CD14-positive monocyte (primary cell): Measurements from ENCODE around the gene IGFALS. TPM values are rescaled to one million over a fixed set of nuclear protein-coding genes. Genes with fewer than 3 reads are reported as not detected.

Source experiments
- DNase-seq, 3 donors: peaks; one replicate each; pipeline ENCODE4 v3.0.0-alpha.2; 2011 to 2022
- H2AFZ ChIP-seq: 2 replicates; pipeline ENCODE4 v1.6.0; 2012; ENCODE audit warnings: mild to moderate bottlenecking, low read depth, low read length, inconsistent platforms; ENCODE audit not compliant: insufficient read depth, poor library complexity, severe bottlenecking
- H3K27ac ChIP-seq, 2 donors: 1 replicate in 1 of 2; 2 replicates in 1 of 2; pipeline ENCODE4 v1.5.1; 2012 to 2013; ENCODE audit warnings: low read length in 2 of 2, control low read depth in 1 of 2, inconsistent platforms in 1 of 2, low read depth in 1 of 2, mild to moderate bottlenecking in 1 of 2
- H3K27me3 ChIP-seq, 2 donors: one replicate each; pipeline versions ENCODE4 v1.6.0 to v1.6.1; 2011 to 2013; ENCODE audit warnings: low read length in 2 of 2; ENCODE audit not compliant: control insufficient read depth in 2 of 2, insufficient read depth in 2 of 2
- H3K36me3 ChIP-seq, 2 donors: replicated peaks in 1 of 2; 1 replicate in 1 of 2; 2 replicates in 1 of 2; pipeline versions ENCODE4 v1.5.1 to v1.6.1; 2012 to 2013; ENCODE audit warnings: low read length in 2 of 2, control low read depth in 1 of 2, inconsistent platforms in 1 of 2, mild to moderate bottlenecking in 1 of 2; ENCODE audit not compliant: insufficient read depth in 2 of 2, control insufficient read depth in 1 of 2
- H3K4me1 ChIP-seq, 2 donors: 1 replicate in 1 of 2; 2 replicates in 1 of 2; pipeline versions ENCODE4 v1.5.1 to v1.6.1; 2012 to 2013; ENCODE audit warnings: low read length in 2 of 2, control low read depth in 1 of 2, inconsistent platforms in 1 of 2, mild to moderate bottlenecking in 1 of 2, moderate library complexity in 1 of 2; ENCODE audit not compliant: insufficient read depth in 2 of 2, control insufficient read depth in 1 of 2
- H3K4me2 ChIP-seq: replicated peaks from 2 replicates; pipeline ENCODE3; 2012; ENCODE audit warnings: low read length, moderate library complexity, mild to moderate bottlenecking; ENCODE audit not compliant: poor library complexity, severe bottlenecking; ENCODE audit errors: extremely low read depth
- H3K4me3 ChIP-seq, 3 experiments: fragments of 200-600 bp in 1 of 3; sonication (generic) in 1 of 3; replicated peaks in 1 of 3; 1 replicate in 2 of 3; 2 replicates in 1 of 3; pipeline ENCODE4 v1.5.1; 2011 to 2013; ENCODE audit warnings: low read length in 3 of 3, mild to moderate bottlenecking in 3 of 3, control low read depth in 2 of 3, low read depth in 2 of 3, inconsistent platforms in 1 of 3, moderate library complexity in 1 of 3
- H3K79me2 ChIP-seq: 2 replicates; pipeline ENCODE4 v1.6.0; 2012; ENCODE audit warnings: mild to moderate bottlenecking, control low read depth, inconsistent platforms, low read length, moderate library complexity; ENCODE audit not compliant: insufficient read depth
- H3K9ac ChIP-seq: 2 replicates; pipeline ENCODE4 v1.6.0; 2017; ENCODE audit warnings: low read length, mild to moderate bottlenecking; ENCODE audit not compliant: insufficient read depth, poor library complexity, severe bottlenecking
- H3K9me3 ChIP-seq, 2 donors: replicated peaks in 1 of 2; 1 replicate in 1 of 2; 2 replicates in 1 of 2; pipeline versions ENCODE4 v1.5.1 to v1.6.1; 2012 to 2013; ENCODE audit warnings: low read length in 2 of 2, control low read depth in 1 of 2; ENCODE audit not compliant: control insufficient read depth in 1 of 2, insufficient read depth in 1 of 2
- H4K20me1 ChIP-seq: 2 replicates; pipeline ENCODE4 v1.6.0; 2012; ENCODE audit warnings: mild to moderate bottlenecking, low read length, control low read depth, moderate library complexity; ENCODE audit not compliant: insufficient read depth
- H3K27ac Mint-ChIP-seq, 7 donors: one replicate each; pipeline ENCODE4 v1.8.0; 2020; ENCODE audit warnings: mild to moderate bottlenecking in 7 of 7, mixed read lengths in 7 of 7, moderate library complexity in 6 of 7, inconsistent platforms in 2 of 7
- H3K27me3 Mint-ChIP-seq, 3 donors: one replicate each; pipeline ENCODE4 v1.8.0; 2021 to 2022; ENCODE audit warnings: low read depth in 3 of 3, mild to moderate bottlenecking in 3 of 3, mixed read lengths in 3 of 3, moderate library complexity in 3 of 3, inconsistent platforms in 1 of 3
- H3K36me3 Mint-ChIP-seq, 2 donors: one replicate each; pipeline ENCODE4 v1.8.0; 2020; ENCODE audit warnings: mixed read lengths in 2 of 2, inconsistent platforms in 1 of 2, mild to moderate bottlenecking in 1 of 2
- H3K4me1 Mint-ChIP-seq: one replicate; pipeline ENCODE4 v1.8.0; 2020; ENCODE audit warnings: mild to moderate bottlenecking, mixed read lengths
- H3K4me3 Mint-ChIP-seq, 2 donors: one replicate each; pipeline ENCODE4 v1.8.0; 2020; ENCODE audit warnings: mild to moderate bottlenecking in 2 of 2, mixed read lengths in 2 of 2, moderate library complexity in 1 of 2
- H3K9me3 Mint-ChIP-seq, 7 donors: one replicate each; pipeline ENCODE4 v1.8.0; 2020 to 2022; ENCODE audit warnings: mixed read lengths in 7 of 7, mild to moderate bottlenecking in 6 of 7, moderate library complexity in 6 of 7, inconsistent platforms in 2 of 7
- CTCF ChIP-seq: fragments of 200-600 bp; IDR thresholded peaks from one replicate; pipeline ENCODE4 v1.8.0; 2022; ENCODE audit warnings: antibody characterized with exemption, mild to moderate bottlenecking
- WGBS: methylation state at CpG from one replicate; pipeline ENCODE4 v1.1.5; 2013; ENCODE audit warnings: missing lambda C conversion rate; ENCODE audit not compliant: insufficient coverage; 5-methylcytosine and 5-hydroxymethylcytosine counted together
- intact Hi-C, 2 donors: fragments of 100-400 bp; cut with micrococcal nuclease; formaldehyde crosslinking; loops; one replicate each; pipeline versions ENCODE4 v1.15.0 to v1.15.1; 2023
- polyA plus RNA-seq, 3 donors: library from polyadenylated mRNA; depleted of rRNA in 1 of 3; unstranded in 2 of 3; stranded (reverse) in 1 of 3; fragments of 300-500 nt in 2 of 3; fragments of >200 nt in 1 of 3; fragmentation: Illumina TruSeq in 2 of 3; gene quantifications; 1 replicate in 2 of 3; 2 replicates in 1 of 3; pipeline ENCODE4 v1.2.3, GENCODE V29; 2012 to 2021

IGFALS gene
- polyA plus RNA-seq, 3 donors, result 0.07 TPM; not detected in 2

GRCh38 chr16:1762879-1763520 is 30.5 kb downstream of the IGFALS start:
- no peaks in the 10 kb centered on the region for H3K27me3 ChIP-seq
- 95% methylated on average over 18 of the region's 24 CpGs for WGBS
- Mint-ChIP-seq H3K27me3 (peaks cover 0 to 3% (median 2%) of the 10 kb centered on the region in 3 donors), H3K27ac (peak overlapping the region in 1 of 7 donors; percentile 26), H3K4me1 (no peaks in the 10 kb centered on the region), H3K4me3 (no peak overlapping the region), H3K36me3 (peaks cover 49 to 85% of the 10 kb centered on the region in 2 donors), H3K9me3 (peaks cover 0 to 2% (median 0%) of the 10 kb centered on the region in 7 donors)
- no peaks in the 10 kb centered on the region for H3K4me1 ChIP-seq
- intact Hi-C loops, result no loop called here
- H3K4me3 ChIP-seq, result no peak overlapping the region
- peaks cover 15% of the 10 kb centered on the region for H4K20me1 ChIP-seq
- H3K27ac ChIP-seq, result no peak overlapping the region
- no peak overlapping the region for H2AFZ ChIP-seq
- TF ChIP-seq CTCF, result no peak
- H3K79me2 ChIP-seq, result no peaks in the 10 kb centered on the region
- no peak overlapping the region for H3K4me2 ChIP-seq
- no peaks in the 10 kb centered on the region for H3K9me3 ChIP-seq
- no peak overlapping the region for H3K9ac ChIP-seq
- no peak for DNase-seq
- H3K36me3 ChIP-seq, result peaks cover 91 to 95% of the 10 kb centered on the region in 2 donors

DNA sequence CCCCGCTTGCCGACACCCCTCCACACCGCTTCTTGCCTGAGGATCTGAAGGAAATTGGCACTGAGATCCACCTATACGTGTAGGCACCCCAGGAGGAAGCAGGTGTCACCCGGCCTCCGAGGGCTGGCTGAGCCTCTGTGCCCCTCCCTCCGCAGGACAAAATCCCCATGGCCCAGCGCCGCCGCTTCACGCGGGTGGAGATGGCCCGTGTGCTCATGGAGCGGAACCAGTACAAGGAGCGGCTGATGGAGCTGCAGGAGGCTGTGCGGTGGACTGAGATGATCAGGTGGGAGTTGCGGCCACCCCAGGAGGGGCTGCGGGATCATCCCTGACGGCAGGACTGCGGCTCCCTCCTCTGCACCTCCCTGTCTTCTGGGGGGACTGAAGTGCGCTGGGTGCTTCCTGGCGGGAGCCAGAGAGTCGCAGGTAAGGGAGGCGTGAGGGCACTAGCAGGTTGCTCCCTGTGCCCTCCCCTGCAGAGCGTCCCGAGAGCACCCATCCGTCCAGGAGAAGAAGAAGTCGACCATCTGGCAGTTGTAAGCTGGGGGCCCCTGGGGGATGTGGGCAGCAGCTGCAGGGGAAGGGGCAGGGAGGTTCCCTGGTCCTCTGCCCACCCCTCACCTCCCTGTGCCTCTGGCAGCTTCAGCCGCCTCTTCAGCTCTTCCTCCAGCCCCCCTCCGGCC is 31.2 kb downstream of the IGFALS start:
- Histone ChIP-seq H3K4me3 (no peak overlapping the region), H3K9me3 (no peaks in the 10 kb centered on the region), H3K9ac (no peak overlapping the region), H2AFZ (no peak overlapping the region), H3K27me3 (no peaks in the 10 kb centered on the region), H3K4me1 (no peaks in the 10 kb centered on the region), H4K20me1 (peaks cover 14% of the 10 kb centered on the region), H3K79me2 (no peaks in the 10 kb centered on the region), H3K36me3 (peaks cover 91 to 95% of the 10 kb centered on the region in 2 donors), H3K27ac (no peak overlapping the region), H3K4me2 (no peak overlapping the region)
- H3K27me3 Mint-ChIP-seq, result peaks cover 0 to 3% (median 2%) of the 10 kb centered on the region in 3 donors
- H3K4me1 Mint-ChIP-seq, result no peaks in the 10 kb centered on the region
- intact Hi-C loops, result no loop called here
- H3K9me3 Mint-ChIP-seq, result peaks cover 0 to 2% (median 0%) of the 10 kb centered on the region in 7 donors
- TF ChIP-seq CTCF, result no peak
- no peak overlapping the region for H3K27ac Mint-ChIP-seq
- WGBS, result 91% methylated on average over 19 of the region's 30 CpGs
- H3K4me3 Mint-ChIP-seq, result no peak overlapping the region
- DNase-seq, result no peak
- H3K36me3 Mint-ChIP-seq, result peaks cover 46 to 83% of the 10 kb centered on the region in 2 donors
